Panc1 (cell line): ENCODE results near the gene HNRNPU.

ENCODE experiments used
- POLR2AphosphoS5 ChIP-seq: IDR thresholded peaks from 2 replicates; pipeline ENCODE4 v1.6.1; 2012; ENCODE audit warnings: mild to moderate bottlenecking, low read depth, low read length, moderate library complexity
- TF ChIP-seq, protein P1 (sequence below): fragments of 450-650 bp; IDR thresholded peaks from 2 replicates; pipeline ENCODE4 v1.5.1; 2017; ENCODE audit warnings: mild to moderate bottlenecking
- TF ChIP-seq, protein P2 (sequence below), 2 experiments: IDR thresholded peaks; 2 replicates each; pipeline ENCODE4 v1.6.1; 2011 to 2012; ENCODE audit warnings: low read depth in 2 of 2, control low read depth in 1 of 2, low read length in 1 of 2, mild to moderate bottlenecking in 1 of 2, moderate library complexity in 1 of 2; ENCODE audit not compliant: insufficient read depth in 1 of 2

DNA sequence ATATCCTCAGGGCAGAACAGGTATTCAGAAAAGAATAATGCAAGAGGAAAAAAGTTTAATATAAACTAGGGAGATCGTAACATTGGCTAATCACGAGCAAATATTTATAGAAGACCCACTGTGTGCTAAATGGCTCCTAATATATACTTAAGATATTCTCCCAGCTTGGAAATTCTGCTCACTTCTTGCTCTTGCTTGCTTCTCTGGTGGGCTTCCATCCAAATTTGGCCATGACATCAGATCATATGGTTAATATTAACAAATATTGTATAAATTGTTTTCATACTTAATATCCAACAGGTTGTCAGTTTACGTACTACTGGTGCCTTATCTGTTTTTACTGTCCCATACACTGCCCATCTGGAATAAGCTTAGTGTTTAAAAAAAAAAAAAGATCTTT lies 27.8 kb downstream of the HNRNPU start:
- TF ChIP-seq, protein P1, sequence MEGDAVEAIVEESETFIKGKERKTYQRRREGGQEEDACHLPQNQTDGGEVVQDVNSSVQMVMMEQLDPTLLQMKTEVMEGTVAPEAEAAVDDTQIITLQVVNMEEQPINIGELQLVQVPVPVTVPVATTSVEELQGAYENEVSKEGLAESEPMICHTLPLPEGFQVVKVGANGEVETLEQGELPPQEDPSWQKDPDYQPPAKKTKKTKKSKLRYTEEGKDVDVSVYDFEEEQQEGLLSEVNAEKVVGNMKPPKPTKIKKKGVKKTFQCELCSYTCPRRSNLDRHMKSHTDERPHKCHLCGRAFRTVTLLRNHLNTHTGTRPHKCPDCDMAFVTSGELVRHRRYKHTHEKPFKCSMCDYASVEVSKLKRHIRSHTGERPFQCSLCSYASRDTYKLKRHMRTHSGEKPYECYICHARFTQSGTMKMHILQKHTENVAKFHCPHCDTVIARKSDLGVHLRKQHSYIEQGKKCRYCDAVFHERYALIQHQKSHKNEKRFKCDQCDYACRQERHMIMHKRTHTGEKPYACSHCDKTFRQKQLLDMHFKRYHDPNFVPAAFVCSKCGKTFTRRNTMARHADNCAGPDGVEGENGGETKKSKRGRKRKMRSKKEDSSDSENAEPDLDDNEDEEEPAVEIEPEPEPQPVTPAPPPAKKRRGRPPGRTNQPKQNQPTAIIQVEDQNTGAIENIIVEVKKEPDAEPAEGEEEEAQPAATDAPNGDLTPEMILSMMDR, result no peak
- no peak for TF ChIP-seq POLR2AphosphoS5
- TF ChIP-seq, protein P2, sequence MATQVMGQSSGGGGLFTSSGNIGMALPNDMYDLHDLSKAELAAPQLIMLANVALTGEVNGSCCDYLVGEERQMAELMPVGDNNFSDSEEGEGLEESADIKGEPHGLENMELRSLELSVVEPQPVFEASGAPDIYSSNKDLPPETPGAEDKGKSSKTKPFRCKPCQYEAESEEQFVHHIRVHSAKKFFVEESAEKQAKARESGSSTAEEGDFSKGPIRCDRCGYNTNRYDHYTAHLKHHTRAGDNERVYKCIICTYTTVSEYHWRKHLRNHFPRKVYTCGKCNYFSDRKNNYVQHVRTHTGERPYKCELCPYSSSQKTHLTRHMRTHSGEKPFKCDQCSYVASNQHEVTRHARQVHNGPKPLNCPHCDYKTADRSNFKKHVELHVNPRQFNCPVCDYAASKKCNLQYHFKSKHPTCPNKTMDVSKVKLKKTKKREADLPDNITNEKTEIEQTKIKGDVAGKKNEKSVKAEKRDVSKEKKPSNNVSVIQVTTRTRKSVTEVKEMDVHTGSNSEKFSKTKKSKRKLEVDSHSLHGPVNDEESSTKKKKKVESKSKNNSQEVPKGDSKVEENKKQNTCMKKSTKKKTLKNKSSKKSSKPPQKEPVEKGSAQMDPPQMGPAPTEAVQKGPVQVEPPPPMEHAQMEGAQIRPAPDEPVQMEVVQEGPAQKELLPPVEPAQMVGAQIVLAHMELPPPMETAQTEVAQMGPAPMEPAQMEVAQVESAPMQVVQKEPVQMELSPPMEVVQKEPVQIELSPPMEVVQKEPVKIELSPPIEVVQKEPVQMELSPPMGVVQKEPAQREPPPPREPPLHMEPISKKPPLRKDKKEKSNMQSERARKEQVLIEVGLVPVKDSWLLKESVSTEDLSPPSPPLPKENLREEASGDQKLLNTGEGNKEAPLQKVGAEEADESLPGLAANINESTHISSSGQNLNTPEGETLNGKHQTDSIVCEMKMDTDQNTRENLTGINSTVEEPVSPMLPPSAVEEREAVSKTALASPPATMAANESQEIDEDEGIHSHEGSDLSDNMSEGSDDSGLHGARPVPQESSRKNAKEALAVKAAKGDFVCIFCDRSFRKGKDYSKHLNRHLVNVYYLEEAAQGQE (IDR thresholded peaks at IDR 0.05; ENCODE audit: insufficient read depth in 1 of 2, low read depth in 2 of 2, low read length in 1 of 2), result no peak
